ENCODE measurements around the gene PPP4R4.
"Not testable (repeated sequence)": the region's sequence is repeated elsewhere in the genome, so short reads cannot be mapped to it uniquely, and the experiment has no call there.

Gene PPP4R4

GRCh38 chr14:94181835-94182234, 7.7 kb downstream of the PPP4R4 start:
- DNase-seq = no peak

GRCh38 chr14:94192536-94192935, 18.4 kb downstream of the PPP4R4 start:
- DNase-seq = no peak

- no peak for DNase-seq
These were observed 19.7 kb downstream of the PPP4R4 start for GRCh38 chr14:94193776-94194175.

- no peak for DNase-seq
These were observed 21.9 kb downstream of the PPP4R4 start for GRCh38 chr14:94196057-94196456.

- DNase-seq = no peak
These were observed 29.5 kb downstream of the PPP4R4 start for GRCh38 chr14:94203473-94204210.

GRCh38 chr14:94213021-94213420, 38.9 kb downstream of the PPP4R4 start:
- DNase-seq = no peak

- DNase-seq = no peak
These were observed 39.6 kb downstream of the PPP4R4 start for GRCh38 chr14:94213741-94214140.

GRCh38 chr14:94217116-94217515, 43.0 kb downstream of the PPP4R4 start:
- DNase-seq = no peak

- not testable (repeated sequence) for DNase-seq
These were observed 44.2 kb downstream of the PPP4R4 start for GRCh38 chr14:94218198-94218886.

- DNase-seq = no peak
These were observed 49.9 kb downstream of the PPP4R4 start for GRCh38 chr14:94224040-94224439.

GRCh38 chr14:94225460-94226378, 51.6 kb downstream of the PPP4R4 start:
- no peak for DNase-seq

- DNase-seq = no peak
These were observed 52.9 kb downstream of the PPP4R4 start for GRCh38 chr14:94227029-94227428.

GRCh38 chr14:94237046-94237445, 62.9 kb downstream of the PPP4R4 start:
- DNase-seq = no peak

GRCh38 chr14:94237983-94238382, 63.9 kb downstream of the PPP4R4 start:
- DNase-seq = no peak

GRCh38 chr14:94239406-94239805, 65.3 kb downstream of the PPP4R4 start:
- no peak for DNase-seq

GRCh38 chr14:94244182-94244581, 70.1 kb downstream of the PPP4R4 start:
- no peak for DNase-seq

GRCh38 chr14:94264195-94264594, 90.1 kb downstream of the PPP4R4 start:
- DNase-seq = not testable (repeated sequence)

- no peak for DNase-seq
These were observed 93.2 kb downstream of the PPP4R4 start for GRCh38 chr14:94267352-94267751.

GRCh38 chr14:94268582-94268981, 94.5 kb downstream of the PPP4R4 start:
- DNase-seq = not testable (repeated sequence)

GRCh38 chr14:94269156-94269555, 95.0 kb downstream of the PPP4R4 start:
- no peak for DNase-seq

GRCh38 chr14:94276898-94277561, 102.9 kb downstream of the PPP4R4 start:
- not testable (repeated sequence) for DNase-seq

- no peak for DNase-seq
These were observed 104.6 kb downstream of the PPP4R4 start for GRCh38 chr14:94278731-94279130.
